Right ventricle myocardium superior (tissue), 1 donor: ENCODE measurements around the gene IL22RA2. TPM values are rescaled to one million over a fixed set of nuclear protein-coding genes. Genes with fewer than 3 reads are reported as not detected.

Source experiments
- ATAC-seq: fragments of 200-7000 bp; cut with Tn5 transposase; one replicate; pipeline ENCODE4 v1.9.1; 2020; ENCODE audit warnings: mild to moderate bottlenecking; ENCODE audit not compliant: poor library complexity
- DNase-seq: peaks from one replicate; pipeline ENCODE4 v3.0.0-alpha.2; 2020
- intact Hi-C: fragments of 100-400 bp; cut with DNase I; formaldehyde crosslinking; loops from one replicate; pipeline ENCODE4 v1.11.2; 2022
- total RNA-seq: library from RNA; stranded (reverse); fragmentation: NEBNext Ultra II Directional; extraction: Animal tissue kit (Norgen Biotek cat#: 25700); gene quantifications from one replicate; pipeline ENCODE4 v1.2.1, GENCODE V29; 2021
- donor health status: DM: no; HTN: yes; CAD: no; lungs with severe emphysema.

Gene IL22RA2
- total RNA-seq, 1 donor from 2014 or later = not detected

GRCh38 chr6:137171824-137172733 lies 1.4 kb downstream of the IL22RA2 start:
- ATAC-seq (no peak), DNase-seq (no peak)
- intact Hi-C loops = no loop called here

- no peak for DNase-seq
- intact Hi-C loops = no loop called here
- ATAC-seq = no peak
These were observed 2.4 kb downstream of the IL22RA2 start for GRCh38 chr6:137171053-137171374.

GRCh38 chr6:137170266-137171052 lies 3.0 kb downstream of the IL22RA2 start:
- intact Hi-C loops = no loop called here
- ATAC-seq (no peak), DNase-seq (no peak)

GRCh38 chr6:137167702-137168377 lies 5.6 kb downstream of the IL22RA2 start:
- ATAC-seq (no peak), DNase-seq (no peak)
- intact Hi-C loops = no loop called here

- DNase-seq = no peak
- intact Hi-C loops = no loop called here
- peak; percentile 19 for ATAC-seq
These were observed 7.0 kb downstream of the IL22RA2 start for GRCh38 chr6:137166247-137167098.

- ATAC-seq (no peak), DNase-seq (peak; percentile 48)
- intact Hi-C loops = no loop called here
These were observed 7.8 kb downstream of the IL22RA2 start for GRCh38 chr6:137165375-137166246.

- DNase-seq (no peak), ATAC-seq (no peak)
- intact Hi-C loops = no loop called here
These were observed 9.6 kb downstream of the IL22RA2 start for GRCh38 chr6:137163732-137164318.

GRCh38 chr6:137162692-137163306 lies 10.6 kb downstream of the IL22RA2 start:
- DNase-seq (no peak), ATAC-seq (no peak)
- intact Hi-C loops = no loop called here

GRCh38 chr6:137161949-137162348 lies 11.5 kb downstream of the IL22RA2 start:
- intact Hi-C loops = no loop called here
- DNase-seq = no peak
- ATAC-seq = peak; percentile 60

- no peak for DNase-seq
- peak; percentile 39 for ATAC-seq
- intact Hi-C loops = no loop called here
These were observed 12.7 kb downstream of the IL22RA2 start for GRCh38 chr6:137160763-137161162.

GRCh38 chr6:137159912-137160311 lies 13.5 kb downstream of the IL22RA2 start:
- no peak for ATAC-seq
- DNase-seq = no peak
- intact Hi-C loops = no loop called here

- no peak for ATAC-seq
- no peak for DNase-seq
- intact Hi-C loops = no loop called here
These were observed 15.8 kb downstream of the IL22RA2 start for GRCh38 chr6:137157601-137158000.

- intact Hi-C loops = no loop called here
- ATAC-seq = no peak
- DNase-seq = no peak
These were observed 16.8 kb downstream of the IL22RA2 start for GRCh38 chr6:137156650-137157049.

GRCh38 chr6:137155830-137156229 lies 17.6 kb downstream of the IL22RA2 start:
- intact Hi-C loops = no loop called here
- ATAC-seq = no peak

GRCh38 chr6:137150072-137150471 lies 23.4 kb downstream of the IL22RA2 start:
- ATAC-seq (no peak), DNase-seq (no peak)
- intact Hi-C loops = no loop called here

More at GRCh38 chr6:137155830-137156229, 17.6 kb downstream of the IL22RA2 start:
- DNase-seq = no peak

- DNase-seq = no peak
- intact Hi-C loops = no loop called here
- no peak for ATAC-seq
These were observed 24.4 kb downstream of the IL22RA2 start for GRCh38 chr6:137149035-137149393.
